GM12872 (cell line): ENCODE measurements around the gene NFX1.
"Not testable (repeated sequence)": the region's sequence is repeated elsewhere in the genome, so short reads cannot be mapped to it uniquely, and the experiment has no call there.

ENCODE experiments used
- CTCF ChIP-seq: IDR thresholded peaks from 3 replicates; pipeline ENCODE4 v1.5.1; 2011; ENCODE audit warnings: low read depth, mild to moderate bottlenecking, low read length, moderate library complexity; ENCODE audit not compliant: insufficient read depth

The NFX1 gene

GRCh38 chr9:33388110-33388994, 98.0 kb downstream of the NFX1 start:
- no peak for TF ChIP-seq CTCF

- TF ChIP-seq CTCF = no peak
Observed at GRCh38 chr9:33393581-33393980, 103.3 kb downstream of the NFX1 start.

- not testable (repeated sequence) for TF ChIP-seq CTCF
Observed at GRCh38 chr9:33402371-33402770, 112.1 kb downstream of the NFX1 start, which contains the start of gene AQP7. TSS of gene AQP7 (minus strand) at chr9:33402568. CDS start at chr9:33401262, 1,306 bp downstream.

GRCh38 chr9:33403941-33404787, 113.8 kb downstream of the NFX1 start:
- no peak for TF ChIP-seq CTCF

GRCh38 chr9:33404788-33405362, 114.6 kb downstream of the NFX1 start:
- TF ChIP-seq CTCF = no peak

- no peak for TF ChIP-seq CTCF
Observed at GRCh38 chr9:33407061-33407460, 116.7 kb downstream of the NFX1 start.

- TF ChIP-seq CTCF = no peak
Observed at GRCh38 chr9:33408087-33408486, 117.8 kb downstream of the NFX1 start.
